A549 treated with Mapracorat at 1 μM for 4 hours (cell line): ENCODE data around the gene COL4A6. TPM values are rescaled to one million over a fixed set of nuclear protein-coding genes. Genes with fewer than 3 reads are reported as not detected.

Experiments used
- total RNA-seq: library from RNA; stranded (reverse); fragments of 200-300 nt; extraction: Qiagen RNA extraction; gene quantifications from 5 replicates; pipeline ENCODE4 v1.2.3, GENCODE V29; 2022

Gene COL4A6
- total RNA-seq: 13.8 to 16.2 TPM (median 15.5 TPM) in 5 replicates

DNA sequence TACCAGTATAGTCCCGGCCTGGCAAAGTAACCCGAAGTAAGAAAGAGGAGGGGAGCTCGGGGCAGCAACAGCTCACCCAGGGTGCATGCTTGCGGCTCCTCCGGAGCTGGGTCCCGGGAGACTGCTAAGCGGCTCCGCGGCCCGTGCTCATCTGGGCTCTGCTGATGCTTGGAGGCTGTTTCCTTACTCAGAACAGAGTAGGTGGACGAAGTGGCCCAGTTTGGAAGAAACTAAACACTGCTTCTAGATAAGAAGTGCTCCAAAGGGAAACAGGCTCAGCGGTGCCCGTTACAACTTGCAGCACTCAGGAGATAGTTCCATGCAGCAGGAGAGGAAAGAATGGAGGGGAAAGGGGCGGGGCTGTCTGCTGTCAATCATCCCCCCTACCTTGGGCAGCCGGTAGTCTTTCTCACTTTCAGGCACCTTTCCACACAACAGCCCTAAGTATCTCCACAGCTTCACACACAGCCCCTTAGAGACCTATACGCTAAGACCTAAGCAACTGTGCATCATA is at the start of gene COL4A6:
TSS of gene COL4A6 (minus strand) at position 313 of the 514 bp plus-strand sequence. CDS start at position 87, 226 bp downstream.

GRCh38 chrX:108439426-108439942 is 1.3 kb upstream of the COL4A6 start, which contains the start of gene COL4A5:
Gene COL4A5, plus strand, starts transcription at chrX:108439838. Its CDS starts 288 bp downstream, at chrX:108440126.

Other genes starting within 250 kb of the COL4A6 start
- gene COL4A5, start 1.4 kb upstream of the COL4A6 start, total RNA-seq: 9.1 to 12.9 TPM (median 11.7 TPM) in 5 replicates